Measurements from ENCODE around the gene HDAC7.

- TF ChIP-seq, protein P1, sequence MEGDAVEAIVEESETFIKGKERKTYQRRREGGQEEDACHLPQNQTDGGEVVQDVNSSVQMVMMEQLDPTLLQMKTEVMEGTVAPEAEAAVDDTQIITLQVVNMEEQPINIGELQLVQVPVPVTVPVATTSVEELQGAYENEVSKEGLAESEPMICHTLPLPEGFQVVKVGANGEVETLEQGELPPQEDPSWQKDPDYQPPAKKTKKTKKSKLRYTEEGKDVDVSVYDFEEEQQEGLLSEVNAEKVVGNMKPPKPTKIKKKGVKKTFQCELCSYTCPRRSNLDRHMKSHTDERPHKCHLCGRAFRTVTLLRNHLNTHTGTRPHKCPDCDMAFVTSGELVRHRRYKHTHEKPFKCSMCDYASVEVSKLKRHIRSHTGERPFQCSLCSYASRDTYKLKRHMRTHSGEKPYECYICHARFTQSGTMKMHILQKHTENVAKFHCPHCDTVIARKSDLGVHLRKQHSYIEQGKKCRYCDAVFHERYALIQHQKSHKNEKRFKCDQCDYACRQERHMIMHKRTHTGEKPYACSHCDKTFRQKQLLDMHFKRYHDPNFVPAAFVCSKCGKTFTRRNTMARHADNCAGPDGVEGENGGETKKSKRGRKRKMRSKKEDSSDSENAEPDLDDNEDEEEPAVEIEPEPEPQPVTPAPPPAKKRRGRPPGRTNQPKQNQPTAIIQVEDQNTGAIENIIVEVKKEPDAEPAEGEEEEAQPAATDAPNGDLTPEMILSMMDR (conservative IDR thresholded peaks at IDR 0.05 in 1 of 2, IDR thresholded peaks at IDR 0.05 in 1 of 2; ENCODE audit: extremely low read depth in 1 of 2, insufficient read depth in 1 of 2, low read depth in 1 of 2, low read length in 2 of 2): no peak
- no peak for TF ChIP-seq EZH2 (IDR thresholded peaks at IDR 0.05; ENCODE audit: borderline replicate concordance, low read length)
Measured at GRCh38 chr12:47829584-47829983, 9.9 kb upstream of the HDAC7 start.

All from mammary epithelial cell (primary cell).